Measurements from ENCODE around the gene RIPK3. TPM values are rescaled to one million over a fixed set of nuclear protein-coding genes. Genes with fewer than 3 reads are reported as not detected.

RIPK3 gene
- total and polyA plus RNA-seq, 2 experiments from 2014 or later = 4.8 to 7.0 TPM

GRCh38 chr14:24381363-24382063 is 41.7 kb upstream of the RIPK3 start:
- H2AFZ ChIP-seq = no peak overlapping the region
- no peaks in the 10 kb centered on the region for H4K20me1 ChIP-seq (ENCODE audit: insufficient read depth, poor library complexity, severe bottlenecking)
- peaks cover 11% of the 10 kb centered on the region for H3K4me1 ChIP-seq (ENCODE audit: insufficient read depth)
- H3K79me2 ChIP-seq = no peaks in the 10 kb centered on the region
- DNase-seq (ENCODE audit: low spot score) = no peak
- H3K4me3 ChIP-seq = no peak overlapping the region
- H3K9me3 ChIP-seq (ENCODE audit: low read depth) = no peaks in the 10 kb centered on the region
- no peaks in the 10 kb centered on the region for H3K36me3 ChIP-seq (replicated peaks; ENCODE audit: insufficient read depth, low read depth)
- no peaks in the 10 kb centered on the region for H3K27me3 ChIP-seq
- no peaks in the 10 kb centered on the region for H3K9me2 ChIP-seq (replicated peaks; ENCODE audit: insufficient read depth)
- no peak for TF ChIP-seq CTCF (IDR thresholded peaks at IDR 0.05; ENCODE audit: poor library complexity)
- TF ChIP-seq EZH2 (IDR thresholded peaks at IDR 0.05; ENCODE audit: borderline replicate concordance) = no peak
- TF ChIP-seq EZH2phosphoT487 (IDR thresholded peaks at IDR 0.05; ENCODE audit: low read depth, severe bottlenecking, unreplicated experiment) = no peak
- H3K4me2 ChIP-seq = no peak overlapping the region
- peak overlapping the region; percentile 30 for H3K27ac ChIP-seq
- 84% methylated on average over 8 of the region's 8 CpGs for WGBS (ENCODE audit: low lambda C conversion rate, missing lambda C conversion rate)

GRCh38 chr14:24379907-24380730 is 40.3 kb upstream of the RIPK3 start:
- H3K4me1 ChIP-seq (ENCODE audit: insufficient read depth) = peaks cover 9% of the 10 kb centered on the region
- H3K9me3 ChIP-seq (ENCODE audit: low read depth) = no peaks in the 10 kb centered on the region
- no peak for DNase-seq (ENCODE audit: low spot score)
- WGBS (ENCODE audit: low lambda C conversion rate, missing lambda C conversion rate) = 78% methylated on average over 15 of the region's 15 CpGs
- no peaks in the 10 kb centered on the region for H3K27me3 ChIP-seq
- H3K9me2 ChIP-seq (replicated peaks; ENCODE audit: insufficient read depth) = no peaks in the 10 kb centered on the region
- TF ChIP-seq EZH2 (IDR thresholded peaks at IDR 0.05; ENCODE audit: borderline replicate concordance) (no peak), CTCF (IDR thresholded peaks at IDR 0.05; ENCODE audit: poor library complexity) (no peak), EZH2phosphoT487 (IDR thresholded peaks at IDR 0.05; ENCODE audit: low read depth, severe bottlenecking, unreplicated experiment) (no peak)
- H3K79me2 ChIP-seq = no peaks in the 10 kb centered on the region
- H3K27ac ChIP-seq = no peak overlapping the region
- no peaks in the 10 kb centered on the region for H4K20me1 ChIP-seq (ENCODE audit: insufficient read depth, poor library complexity, severe bottlenecking)
- no peak overlapping the region for H2AFZ ChIP-seq
- no peaks in the 10 kb centered on the region for H3K36me3 ChIP-seq (replicated peaks; ENCODE audit: insufficient read depth, low read depth)
- no peak overlapping the region for H3K4me3 ChIP-seq
- no peak overlapping the region for H3K4me2 ChIP-seq

GRCh38 chr14:24378981-24379906 is 39.5 kb upstream of the RIPK3 start:
- TF ChIP-seq EZH2phosphoT487 (IDR thresholded peaks at IDR 0.05; ENCODE audit: low read depth, severe bottlenecking, unreplicated experiment) = no peak
- TF ChIP-seq CTCF (IDR thresholded peaks at IDR 0.05; ENCODE audit: poor library complexity) = no peak
- no peak for TF ChIP-seq EZH2 (IDR thresholded peaks at IDR 0.05; ENCODE audit: borderline replicate concordance)
- H3K4me3 ChIP-seq = no peak overlapping the region
- DNase-seq (ENCODE audit: low spot score) = no peak
- no peak overlapping the region for H3K27ac ChIP-seq
- no peaks in the 10 kb centered on the region for H3K27me3 ChIP-seq
- 77% methylated on average over 7 of the region's 7 CpGs for WGBS (ENCODE audit: low lambda C conversion rate, missing lambda C conversion rate)
- no peaks in the 10 kb centered on the region for H4K20me1 ChIP-seq (ENCODE audit: insufficient read depth, poor library complexity, severe bottlenecking)
- no peaks in the 10 kb centered on the region for H3K79me2 ChIP-seq
- H3K4me2 ChIP-seq = no peak overlapping the region
- H2AFZ ChIP-seq = no peak overlapping the region
- no peaks in the 10 kb centered on the region for H3K9me3 ChIP-seq (ENCODE audit: low read depth)
- peaks cover 9% of the 10 kb centered on the region for H3K4me1 ChIP-seq (ENCODE audit: insufficient read depth)
- no peaks in the 10 kb centered on the region for H3K9me2 ChIP-seq (replicated peaks; ENCODE audit: insufficient read depth)
- no peaks in the 10 kb centered on the region for H3K36me3 ChIP-seq (replicated peaks; ENCODE audit: insufficient read depth, low read depth)
